BLaER1 treated with 17β-estradiol and CSF1 and Interleukin-3, amounts not matched to agents 10 nM and 100 nM (cell line): ENCODE measurements around the gene IL31.

Source experiments
- H3K27ac ChIP-seq, 11 experiments: shearing (Covaris generic); formaldehyde crosslinking; 2 replicates each; pipeline ENCODE4 v1.8.1; 2022
- H3K27me3 ChIP-seq, 11 experiments: shearing (Covaris generic); formaldehyde crosslinking; 2 replicates each; pipeline ENCODE4 v1.8.1; 2022
- H3K36me3 ChIP-seq, 11 experiments: shearing (Covaris generic); formaldehyde crosslinking; 2 replicates each; pipeline ENCODE4 v1.8.1; 2022
- H3K4me1 ChIP-seq, 10 experiments: shearing (Covaris generic); formaldehyde crosslinking; 2 replicates each; pipeline ENCODE4 v1.8.1; 2022
- H3K4me2 ChIP-seq, 11 experiments: shearing (Covaris generic); formaldehyde crosslinking; 2 replicates each; pipeline ENCODE4 v1.8.1; 2022
- H3K4me3 ChIP-seq, 10 experiments: shearing (Covaris generic); formaldehyde crosslinking; 2 replicates each; pipeline ENCODE4 v1.8.1; 2022
- H3K9ac ChIP-seq, 11 experiments: shearing (Covaris generic); formaldehyde crosslinking; 2 replicates each; pipeline ENCODE4 v1.8.1; 2022
- H3K9me3 ChIP-seq, 11 experiments: shearing (Covaris generic); formaldehyde crosslinking; replicated peaks in 1 of 11; 2 replicates each; pipeline ENCODE4 v1.8.1; 2022
- H4K20me1 ChIP-seq, 11 experiments: shearing (Covaris generic); formaldehyde crosslinking; 2 replicates each; pipeline ENCODE4 v1.8.1; 2022
- Cebpa-rat ChIP-seq, 11 experiments: shearing (Covaris generic); IDR thresholded peaks; 2 replicates each; pipeline ENCODE4 v1.8.1; 2022

IL31 gene

DNA sequence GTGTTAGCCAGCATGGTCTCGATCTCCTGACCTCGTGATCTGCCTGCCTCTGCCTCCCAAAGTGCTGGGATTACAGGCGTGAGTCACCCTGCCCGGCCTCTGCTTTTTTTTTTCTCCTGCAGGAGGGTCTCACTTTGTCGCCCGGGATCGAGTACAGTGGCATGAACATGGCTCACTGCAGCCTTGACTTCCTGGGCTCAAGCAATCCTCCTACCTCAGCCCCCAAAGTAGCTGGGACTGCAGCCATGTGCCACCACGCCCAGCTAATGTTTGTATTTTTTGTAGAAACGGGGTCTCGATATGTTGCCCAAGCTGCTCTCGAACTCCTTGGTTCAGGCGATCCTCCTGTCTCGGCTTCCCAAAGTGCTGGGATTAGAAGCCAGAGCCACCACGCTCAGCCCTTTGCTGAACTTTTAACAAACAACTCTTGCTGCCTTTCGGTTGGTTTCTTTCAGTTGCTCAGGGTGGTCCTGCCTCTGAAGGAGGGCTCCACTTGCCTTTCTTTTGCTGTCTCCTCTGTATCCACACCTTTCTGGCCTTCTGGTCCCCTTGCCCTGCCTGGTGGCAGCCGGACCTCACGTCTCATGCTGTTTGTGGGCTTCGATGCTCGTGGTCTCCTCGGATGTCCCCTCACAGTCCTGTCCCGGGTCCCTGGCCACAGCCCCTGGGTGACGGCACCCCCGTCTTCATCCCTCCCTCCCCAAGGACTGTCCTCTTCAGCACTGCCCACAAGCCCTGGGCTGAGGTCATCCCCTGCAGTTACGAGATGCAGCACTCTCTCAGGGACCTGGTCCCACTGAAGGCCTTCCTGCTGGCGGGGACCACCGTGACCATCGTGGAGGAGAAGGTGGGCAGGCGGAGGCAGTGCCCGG, 25.7 kb upstream of the IL31 start:
- Histone ChIP-seq H3K27ac (no peak overlapping the region), H3K9ac (peak overlapping the region in 1 of 11 experiments; percentile 57; a peak in 3 of 22 replicates), H3K27me3 (peaks cover 32 to 53% (median 39%) of the 10 kb centered on the region in 11 experiments), H3K4me1 (peaks cover 31 to 74% (median 70%) of the 10 kb centered on the region in 10 experiments), H3K9me3 (peaks cover 12 to 19% (median 14%) of the 10 kb centered on the region in 11 experiments), H3K36me3 (no peaks in the 10 kb centered on the region), H3K4me2 (peak overlapping the region in 9 of 11 experiments; percentile 70 to 95 (median 85); a peak in 18 of 22 replicates), H3K4me3 (no peak overlapping the region), H4K20me1 (peaks cover under 1 to 31% (median 12%) of the 10 kb centered on the region in 11 experiments; a peak in 20 of 22 replicates)
- TF ChIP-seq Cebpa-rat (IDR thresholded peaks at IDR 0.05), result no peak

DNA sequence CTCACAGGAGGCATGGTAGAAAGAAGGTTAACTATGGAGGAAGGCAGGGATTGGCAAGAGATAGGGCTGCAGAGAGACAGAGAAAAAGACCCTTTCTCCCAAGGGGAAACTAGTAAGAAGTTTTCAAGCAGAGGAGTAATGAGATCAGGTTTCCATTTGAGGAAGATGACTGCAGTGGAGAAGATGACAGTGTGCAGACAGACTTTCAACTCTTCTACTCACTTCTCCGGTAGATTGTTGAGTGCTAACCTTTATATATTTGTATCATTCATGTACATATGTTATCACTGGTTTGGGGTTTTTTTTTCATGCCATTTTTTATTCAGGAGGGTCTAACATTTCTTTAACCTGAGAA, 23.6 kb upstream of the IL31 start:
- TF ChIP-seq Cebpa-rat (IDR thresholded peaks at IDR 0.05), result no peak
- Histone ChIP-seq H3K9me3 (peaks cover 12 to 25% (median 19%) of the 10 kb centered on the region in 11 experiments), H3K4me1 (peaks cover 22 to 60% (median 54%) of the 10 kb centered on the region in 10 experiments), H4K20me1 (peaks cover 0 to 13% (median 0%) of the 10 kb centered on the region in 11 experiments; a peak in 4 of 22 replicates), H3K27me3 (peaks cover 11 to 32% (median 17%) of the 10 kb centered on the region in 11 experiments), H3K9ac (no peak overlapping the region), H3K27ac (no peak overlapping the region), H3K36me3 (no peaks in the 10 kb centered on the region), H3K4me3 (no peak overlapping the region), H3K4me2 (peak overlapping the region; percentile 22 to 94 (median 70); a peak in 21 of 22 replicates)

DNA sequence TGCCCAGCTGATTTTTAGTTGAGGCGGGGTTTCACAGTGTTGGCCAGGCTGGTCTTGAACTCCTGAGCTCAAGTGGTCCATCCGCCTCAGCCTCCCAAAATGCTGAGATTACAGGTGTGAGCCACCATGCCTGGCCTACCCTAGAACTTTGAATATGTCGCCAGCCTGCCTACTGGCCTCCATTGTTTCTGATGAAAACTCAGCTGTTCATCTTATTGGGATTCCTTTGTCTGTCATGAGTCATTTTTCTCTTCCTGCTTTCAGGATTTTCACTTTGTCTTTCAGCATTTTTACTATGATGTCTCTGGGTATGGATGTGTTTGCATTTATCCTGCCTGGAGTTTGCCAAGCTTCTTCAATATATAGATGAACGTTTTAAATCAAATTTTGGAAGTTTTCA, 21.4 kb upstream of the IL31 start:
- TF ChIP-seq Cebpa-rat (IDR thresholded peaks at IDR 0.05), result no peak
- Histone ChIP-seq H3K27me3 (peaks cover 0 to 10% (median 0%) of the 10 kb centered on the region in 11 experiments; a peak in 9 of 22 replicates), H4K20me1 (peaks cover 0 to 7% (median 0%) of the 10 kb centered on the region in 11 experiments; a peak in 3 of 22 replicates), H3K27ac (no peak overlapping the region), H3K9ac (no peak overlapping the region), H3K4me3 (no peak overlapping the region), H3K4me1 (peaks cover 10 to 57% (median 52%) of the 10 kb centered on the region in 10 experiments), H3K9me3 (peaks cover 12 to 25% (median 19%) of the 10 kb centered on the region in 11 experiments), H3K4me2 (no peak overlapping the region), H3K36me3 (no peaks in the 10 kb centered on the region)

DNA sequence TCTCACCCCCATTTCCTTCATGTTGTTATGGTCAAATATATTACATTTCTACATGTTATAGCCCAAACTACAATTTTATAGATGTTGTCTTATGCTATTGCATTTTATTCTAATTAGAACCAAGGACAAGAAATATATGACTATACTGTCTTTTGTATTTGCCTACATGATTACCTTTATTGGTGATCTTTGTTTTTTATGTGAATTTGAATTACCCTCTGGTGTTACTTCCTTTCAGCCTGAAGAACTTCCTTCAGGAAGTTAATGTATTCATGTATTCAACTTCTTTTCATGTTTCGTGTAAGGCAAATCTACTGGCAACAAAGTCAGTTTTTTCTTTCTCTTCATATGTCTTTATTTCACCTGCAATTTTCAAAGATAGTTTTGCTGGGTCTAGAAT, 20.8 kb upstream of the IL31 start:
- TF ChIP-seq Cebpa-rat (IDR thresholded peaks at IDR 0.05), result no peak

DNA sequence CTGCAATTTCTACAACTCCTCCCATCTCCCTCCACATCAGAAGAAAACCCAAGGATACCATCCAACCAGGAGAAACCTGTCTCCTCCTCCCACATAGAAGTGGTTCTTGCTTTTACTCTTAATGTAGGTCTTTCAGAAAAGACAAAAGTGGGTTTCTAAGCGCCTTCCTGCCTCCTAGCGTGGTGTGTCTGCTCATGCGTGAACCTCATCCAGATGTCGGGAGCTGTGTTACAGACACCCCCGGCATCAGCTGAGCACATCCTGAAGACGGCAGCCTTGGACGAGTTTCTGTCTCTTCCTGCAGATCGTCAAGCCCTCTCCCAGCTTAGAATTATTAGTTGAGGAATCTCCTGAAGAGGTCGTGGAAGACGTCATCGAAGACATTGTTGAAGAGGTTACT, 18.4 kb upstream of the IL31 start:
- H3K4me1 ChIP-seq, result peaks cover 0 to 36% (median 22%) of the 10 kb centered on the region in 10 experiments; a peak in 17 of 20 replicates
- no peak for TF ChIP-seq Cebpa-rat (IDR thresholded peaks at IDR 0.05)
- no peaks in the 10 kb centered on the region for H3K27me3 ChIP-seq
- peak overlapping the region in 2 of 11 experiments; percentile 3 to 28; a peak in 2 of 22 replicates for H3K27ac ChIP-seq
- no peaks in the 10 kb centered on the region for H3K36me3 ChIP-seq
- peaks cover 12 to 25% (median 19%) of the 10 kb centered on the region in 11 experiments for H3K9me3 ChIP-seq
- H3K4me3 ChIP-seq, result no peak overlapping the region
- H3K4me2 ChIP-seq, result peak overlapping the region in 9 of 11 experiments; percentile 31 to 69 (median 61); a peak in 17 of 22 replicates
- H4K20me1 ChIP-seq, result peaks cover 0 to 7% (median 0%) of the 10 kb centered on the region in 11 experiments; a peak in 1 of 22 replicates
- peak overlapping the region in 1 of 11 experiments; percentile 47; a peak in 2 of 22 replicates for H3K9ac ChIP-seq

More for the DNA sequence above, 20.8 kb upstream of the IL31 start:
- Histone ChIP-seq H3K36me3 (no peaks in the 10 kb centered on the region), H4K20me1 (peaks cover 0 to 7% (median 0%) of the 10 kb centered on the region in 11 experiments; a peak in 2 of 22 replicates), H3K27me3 (peaks cover 0 to 4% (median 0%) of the 10 kb centered on the region in 11 experiments; a peak in 4 of 22 replicates), H3K4me3 (no peak overlapping the region), H3K9me3 (peaks cover 12 to 25% (median 19%) of the 10 kb centered on the region in 11 experiments), H3K4me2 (no peak overlapping the region), H3K9ac (no peak overlapping the region), H3K27ac (no peak overlapping the region), H3K4me1 (peaks cover 9 to 53% (median 46%) of the 10 kb centered on the region in 10 experiments)

DNA sequence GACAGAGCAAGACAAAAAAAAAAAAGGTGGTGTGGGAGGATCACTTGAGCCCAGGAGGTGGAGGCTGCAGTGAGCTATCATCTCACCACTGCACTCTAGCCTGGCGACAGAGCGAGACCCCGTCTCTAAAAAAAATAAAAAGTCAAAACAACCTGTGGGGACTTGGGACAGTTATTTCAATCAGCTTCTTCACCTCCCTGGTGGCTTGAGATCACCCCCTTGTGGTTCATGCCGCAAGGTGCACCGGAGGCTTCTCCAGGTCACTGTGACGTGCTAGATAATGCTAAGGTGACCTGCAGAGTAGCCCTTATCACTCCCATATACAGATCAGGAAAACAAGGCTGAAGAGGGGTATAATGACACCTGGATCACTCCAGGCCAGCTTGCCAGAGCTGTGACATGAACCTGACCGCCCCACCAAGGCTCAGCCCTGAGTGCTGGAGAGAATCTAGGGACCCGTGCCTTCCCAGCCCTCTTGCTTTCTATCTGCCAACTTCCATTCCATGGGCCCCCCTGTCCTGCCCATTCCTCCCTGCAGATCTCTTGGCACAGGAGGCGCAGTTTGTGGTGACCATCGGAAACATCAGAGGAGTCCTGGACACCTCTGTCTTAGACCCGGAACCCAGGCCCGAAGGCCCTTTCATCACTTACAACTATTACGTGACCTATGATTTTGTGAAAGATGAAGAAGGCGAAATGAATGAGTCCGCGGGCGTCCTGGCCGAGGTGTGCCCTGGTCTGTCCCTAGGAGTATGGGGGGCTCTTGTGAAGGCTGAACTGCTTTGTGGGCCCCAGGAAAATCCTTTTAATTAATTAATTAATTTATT, 17.0 kb upstream of the IL31 start:
- Histone ChIP-seq H3K27ac (peak overlapping the region in 1 of 11 experiments; percentile 28; a peak in 2 of 22 replicates), H3K4me1 (peaks cover 0 to 29% (median 18%) of the 10 kb centered on the region in 10 experiments; a peak in 16 of 20 replicates), H3K4me3 (no peak overlapping the region), H3K4me2 (peak overlapping the region in 3 of 11 experiments; percentile 47 to 69 (median 65); a peak in 4 of 22 replicates), H4K20me1 (peaks cover 0 to 7% (median 0%) of the 10 kb centered on the region in 11 experiments; a peak in 1 of 22 replicates), H3K9me3 (peaks cover 12 to 20% (median 18%) of the 10 kb centered on the region in 11 experiments), H3K27me3 (no peaks in the 10 kb centered on the region), H3K36me3 (no peaks in the 10 kb centered on the region), H3K9ac (no peak overlapping the region)
- TF ChIP-seq Cebpa-rat (IDR thresholded peaks at IDR 0.05), result no peak

DNA sequence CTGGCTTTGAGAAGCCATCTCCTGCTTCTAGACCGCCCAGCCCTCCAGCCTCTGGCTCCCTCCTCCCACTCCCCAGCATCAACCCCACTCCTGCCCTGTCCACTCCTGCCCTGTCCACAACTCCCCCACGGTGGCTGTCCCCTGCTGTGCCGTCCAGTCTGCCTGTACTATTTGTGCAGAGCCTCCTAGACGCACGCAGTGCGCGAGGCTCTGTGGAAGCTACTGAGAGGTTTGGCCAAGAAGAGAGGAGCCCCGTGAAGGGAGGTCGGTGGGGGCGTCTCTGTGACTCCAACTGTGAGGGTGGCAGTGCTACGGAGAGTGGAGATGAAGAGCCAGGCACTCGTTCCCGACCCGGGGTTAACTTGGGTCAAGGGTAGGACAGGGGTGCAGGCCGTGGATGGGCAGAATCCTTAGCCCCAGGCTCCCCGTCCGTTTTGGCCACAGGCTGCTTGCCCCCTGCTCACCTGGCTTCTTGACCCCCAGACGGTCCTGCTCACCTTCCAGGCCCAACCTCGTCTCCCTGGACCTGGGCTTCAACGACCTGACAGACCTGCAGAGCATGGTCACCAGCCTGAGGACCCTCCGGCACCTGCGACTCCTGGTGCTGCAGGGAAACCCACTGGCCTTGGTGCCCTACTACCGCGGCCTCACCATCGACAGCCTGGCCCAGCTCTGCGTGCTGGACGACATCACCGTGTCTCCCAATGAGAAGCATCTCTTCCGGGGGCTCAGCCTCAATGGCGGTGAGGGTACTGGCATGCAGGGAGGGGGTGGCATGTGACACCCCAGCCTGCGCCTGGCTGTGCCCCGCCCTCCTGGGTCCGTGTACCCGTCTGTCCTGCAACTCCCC, 15.8 kb upstream of the IL31 start:
- Histone ChIP-seq H3K4me3 (no peak overlapping the region), H3K36me3 (no peaks in the 10 kb centered on the region), H4K20me1 (peaks cover 0 to 7% (median 0%) of the 10 kb centered on the region in 11 experiments; a peak in 1 of 22 replicates), H3K9ac (no peak overlapping the region), H3K9me3 (peaks cover under 1 to 8% (median 7%) of the 10 kb centered on the region in 11 experiments; a peak in 19 of 22 replicates), H3K4me2 (peak overlapping the region in 1 of 11 experiments; percentile 22; a peak in 1 of 22 replicates), H3K27ac (no peak overlapping the region; a peak in 1 of 22 replicates), H3K27me3 (no peaks in the 10 kb centered on the region), H3K4me1 (peaks cover 8 to 39% (median 28%) of the 10 kb centered on the region in 10 experiments)
- TF ChIP-seq Cebpa-rat (IDR thresholded peaks at IDR 0.05), result no peak

DNA sequence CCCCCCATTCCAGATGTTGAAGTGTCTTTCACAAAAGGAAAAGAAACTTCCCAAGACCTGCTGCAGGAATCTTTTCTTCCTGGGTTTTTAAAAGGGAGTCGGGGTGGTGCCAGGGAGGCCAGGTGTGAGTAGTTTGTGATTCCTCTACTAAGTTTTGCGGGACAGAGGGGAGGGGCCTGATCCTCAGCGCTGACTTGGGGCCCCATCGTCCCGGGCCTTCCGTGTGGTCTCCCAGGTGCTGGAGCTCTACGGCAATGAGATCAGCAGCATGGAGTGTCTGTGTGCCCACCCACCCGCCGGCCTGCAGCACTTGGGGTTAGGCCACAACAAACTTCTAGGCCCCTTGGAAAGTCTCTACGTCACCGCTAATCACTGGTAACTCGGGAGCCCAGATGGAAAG, 13.4 kb upstream of the IL31 start:
- H3K4me3 ChIP-seq, result no peak overlapping the region
- H3K4me1 ChIP-seq, result peaks cover 23 to 58% (median 48%) of the 10 kb centered on the region in 10 experiments
- H3K9me3 ChIP-seq, result no peaks in the 10 kb centered on the region
- no peak overlapping the region for H3K9ac ChIP-seq
- H3K27ac ChIP-seq, result no peak overlapping the region
- H3K36me3 ChIP-seq, result no peaks in the 10 kb centered on the region
- H3K4me2 ChIP-seq, result no peak overlapping the region
- no peaks in the 10 kb centered on the region; a peak in 2 of 22 replicates for H3K27me3 ChIP-seq
- H4K20me1 ChIP-seq, result peaks cover 0 to 7% (median 0%) of the 10 kb centered on the region in 11 experiments; a peak in 1 of 22 replicates
- no peak for TF ChIP-seq Cebpa-rat (IDR thresholded peaks at IDR 0.05)
